GM21526 (cell line): Measurements from ENCODE around the gene PPT2.
"Not testable (repeated sequence)": the region's sequence is repeated elsewhere in the genome, so short reads cannot be mapped to it uniquely, and the experiment has no call there.

Source experiments
- ATAC-seq: cut with Tn5 transposase; IDR thresholded peaks from one replicate; pipeline ENCODE4 v1.9.1; 2021; ENCODE audit warnings: moderate library complexity; ENCODE audit not compliant: unreplicated experiment, low FRiP score

PPT2 gene

GRCh38 chr6:32175322-32175710, 21.4 kb downstream of the PPT2 start:
- no peak for ATAC-seq

DNA sequence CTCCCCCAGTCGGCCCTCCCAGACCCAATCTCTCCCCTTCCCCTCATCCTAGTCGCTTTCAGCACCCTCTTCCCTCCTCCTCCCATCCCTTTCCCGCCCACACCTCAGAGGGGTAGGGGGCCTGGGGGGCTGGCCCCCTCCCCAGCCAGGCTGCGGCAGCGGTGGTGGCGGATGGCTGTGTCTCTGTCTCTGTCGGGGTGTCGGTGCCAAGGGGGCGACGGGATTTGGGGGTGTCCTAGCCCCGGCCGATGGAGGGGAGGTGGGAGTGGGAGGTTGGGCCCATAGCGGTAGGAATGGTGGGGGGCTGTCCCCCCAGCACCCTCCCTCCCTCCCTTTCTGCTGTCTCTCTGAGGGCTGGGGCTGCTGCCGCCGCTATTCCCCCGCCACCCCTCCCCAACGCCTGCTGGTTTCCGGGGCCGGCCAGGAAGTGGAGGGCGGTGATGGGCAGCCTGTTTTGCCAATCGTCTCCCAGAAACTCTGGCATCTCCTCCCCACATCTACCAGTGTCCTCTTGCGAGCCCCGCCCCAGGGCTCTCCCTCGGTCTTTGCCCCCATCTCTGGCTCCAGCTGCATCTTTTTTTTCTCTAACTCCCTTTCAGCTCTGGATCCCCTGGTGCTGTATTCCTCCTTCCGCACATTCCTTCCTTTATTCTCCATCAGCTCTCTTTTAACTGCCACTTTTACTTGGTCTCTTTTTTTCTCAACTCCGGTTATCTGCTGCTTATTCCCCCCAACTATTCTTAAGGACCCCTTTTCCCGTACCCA, 22.0 kb downstream of the PPT2 start, which contains the start of gene AGPAT1:
AGPAT1 (minus strand) TSS at position 374 of the 765 bp plus-strand sequence. CDS start 4,588 bp downstream, outside the sequence.
- ATAC-seq: no peak

- no peak for ATAC-seq
Measured at GRCh38 chr6:32176476-32177182, 22.7 kb downstream of the PPT2 start.

DNA sequence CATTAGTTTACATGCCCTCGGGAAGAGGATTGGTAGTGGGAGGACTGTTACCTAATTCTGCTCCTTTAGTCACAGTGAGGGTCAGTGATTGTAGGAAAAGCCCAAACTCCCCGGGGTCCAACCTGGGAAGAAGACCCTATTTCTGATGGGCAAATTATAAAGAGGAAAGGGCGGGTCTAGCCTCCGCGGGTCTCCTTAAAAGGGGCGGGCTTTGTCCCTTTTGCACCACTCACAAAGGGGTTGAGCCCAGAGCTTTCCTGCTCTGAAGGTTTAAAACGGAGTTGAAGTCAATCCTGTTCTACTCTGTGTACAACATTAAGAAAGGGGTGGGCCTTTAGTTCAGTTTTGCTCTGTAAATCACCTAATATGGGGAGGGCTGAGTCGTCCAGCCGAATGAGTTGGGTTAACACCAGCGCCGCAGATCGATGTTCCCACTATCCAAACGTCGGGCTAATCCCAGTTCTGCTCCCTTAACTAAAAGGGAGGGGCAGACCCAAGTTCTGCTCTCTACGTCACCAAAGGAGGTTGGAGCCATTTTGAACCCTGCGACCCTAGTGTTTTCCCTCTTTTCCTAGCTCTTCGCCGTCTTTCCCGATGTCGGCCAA, 23.3 kb downstream of the PPT2 start:
- ATAC-seq: no peak

DNA sequence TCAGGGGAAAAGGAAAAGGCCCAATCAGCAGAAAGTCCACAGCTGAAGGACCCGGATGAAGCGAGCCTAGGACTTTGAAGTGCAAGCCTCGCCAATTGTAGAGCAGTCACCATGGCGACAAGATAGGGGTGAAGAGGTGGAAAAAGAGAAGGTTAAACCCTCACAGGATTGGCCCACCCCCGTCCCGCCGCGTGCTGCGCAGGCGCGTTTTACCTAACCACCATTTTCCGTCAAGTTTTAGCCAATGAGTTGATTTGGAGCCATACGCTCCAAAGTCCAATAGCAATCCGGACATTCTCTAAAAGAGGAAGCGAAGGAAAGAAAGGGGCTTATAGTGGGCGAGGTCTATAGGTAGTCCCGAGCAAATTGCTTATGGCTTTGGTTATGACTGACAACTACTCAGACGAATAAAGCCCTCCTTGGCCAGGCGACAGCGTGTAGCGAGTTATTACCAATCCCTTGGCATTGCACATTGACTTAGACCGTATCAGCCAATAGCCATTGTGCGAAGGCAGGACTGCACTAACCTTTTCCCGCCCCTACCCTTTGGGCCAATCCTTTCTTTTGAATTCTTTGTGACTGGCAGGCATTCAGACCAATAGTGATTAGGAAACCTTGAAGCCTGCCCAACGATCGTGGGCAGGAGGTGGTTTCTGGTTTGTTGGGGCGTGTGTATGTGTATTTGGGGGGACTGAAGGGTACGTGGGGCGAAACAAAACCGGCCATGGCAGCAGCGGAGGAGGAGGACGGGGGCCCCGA, 24.0 kb downstream of the PPT2 start, which contains the start of gene RNF5:
RNF5 (plus strand) TSS at position 618 of the 759 bp plus-strand sequence; CDS start at position 725, 107 bp downstream.
- peak; percentile 72 for ATAC-seq

DNA sequence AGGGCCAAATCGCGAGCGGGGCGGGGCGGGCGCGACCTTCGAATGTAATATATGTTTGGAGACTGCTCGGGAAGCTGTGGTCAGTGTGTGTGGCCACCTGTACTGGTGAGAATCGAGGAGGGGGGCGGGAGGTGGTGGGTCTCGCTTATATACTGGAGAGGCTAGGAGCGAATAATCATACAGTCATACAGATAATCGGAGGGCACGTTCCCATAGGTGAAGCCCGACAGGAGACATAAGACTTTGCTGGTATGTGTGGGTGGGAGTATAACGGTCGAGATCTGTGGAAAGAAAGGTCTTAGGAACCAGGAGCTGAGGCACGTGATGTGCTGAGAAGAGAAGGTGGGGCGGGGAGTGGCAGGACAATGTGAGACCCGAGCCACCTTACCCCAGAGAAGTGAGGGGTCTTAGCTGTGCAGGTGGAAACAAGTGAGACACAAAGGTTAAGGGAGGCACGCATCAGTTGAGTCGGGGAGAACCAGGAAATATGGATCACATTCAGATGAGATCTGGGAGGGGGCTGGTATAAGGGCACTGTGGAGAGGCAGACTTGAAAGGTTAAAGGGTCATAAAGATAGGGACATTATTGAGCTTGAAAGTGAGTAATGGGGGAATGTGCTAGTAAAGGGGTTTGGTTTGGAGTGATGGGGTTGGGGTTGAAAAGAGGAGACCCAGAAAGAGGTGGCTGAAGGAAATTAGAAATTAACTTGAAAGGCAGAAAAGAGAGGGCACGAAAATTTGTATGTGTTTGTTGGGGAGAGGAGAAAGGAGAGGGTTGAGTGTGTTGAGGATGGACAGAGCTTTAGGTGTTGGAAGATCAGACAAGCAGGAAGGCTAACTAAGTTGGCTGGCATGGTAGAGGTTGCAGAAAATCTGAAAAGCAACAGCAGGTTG, 24.9 kb downstream of the PPT2 start:
- no peak for ATAC-seq

- ATAC-seq: no peak
Measured at GRCh38 chr6:32179766-32180405, 25.9 kb downstream of the PPT2 start.

- ATAC-seq: no peak
Measured at GRCh38 chr6:32181148-32181702, 27.3 kb downstream of the PPT2 start.

GRCh38 chr6:32181915-32182529, 28.1 kb downstream of the PPT2 start:
- no peak for ATAC-seq

DNA sequence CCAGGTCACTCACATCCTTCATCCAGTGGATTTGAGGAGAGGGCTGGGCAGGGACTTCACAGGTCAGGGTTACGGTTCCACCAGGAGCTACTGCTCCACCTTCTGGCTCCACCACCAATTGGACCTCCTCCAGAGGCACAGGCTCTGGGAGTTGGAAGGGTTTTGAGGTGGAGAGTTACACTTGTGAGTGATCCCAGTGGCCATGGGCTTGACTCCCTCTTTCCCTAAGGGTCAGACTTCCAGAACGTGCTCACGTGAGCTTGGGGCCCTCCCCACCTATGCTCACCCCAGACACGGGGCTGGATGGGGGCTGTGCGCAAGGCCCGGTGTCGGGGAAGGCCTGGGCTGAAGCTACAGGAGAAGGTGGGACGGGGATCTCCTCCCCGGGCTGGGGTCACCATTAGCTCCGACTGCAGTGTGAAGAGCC, 28.6 kb downstream of the PPT2 start:
- no peak for ATAC-seq

- no peak for ATAC-seq
Measured at GRCh38 chr6:32183030-32183429, 29.1 kb downstream of the PPT2 start.

DNA sequence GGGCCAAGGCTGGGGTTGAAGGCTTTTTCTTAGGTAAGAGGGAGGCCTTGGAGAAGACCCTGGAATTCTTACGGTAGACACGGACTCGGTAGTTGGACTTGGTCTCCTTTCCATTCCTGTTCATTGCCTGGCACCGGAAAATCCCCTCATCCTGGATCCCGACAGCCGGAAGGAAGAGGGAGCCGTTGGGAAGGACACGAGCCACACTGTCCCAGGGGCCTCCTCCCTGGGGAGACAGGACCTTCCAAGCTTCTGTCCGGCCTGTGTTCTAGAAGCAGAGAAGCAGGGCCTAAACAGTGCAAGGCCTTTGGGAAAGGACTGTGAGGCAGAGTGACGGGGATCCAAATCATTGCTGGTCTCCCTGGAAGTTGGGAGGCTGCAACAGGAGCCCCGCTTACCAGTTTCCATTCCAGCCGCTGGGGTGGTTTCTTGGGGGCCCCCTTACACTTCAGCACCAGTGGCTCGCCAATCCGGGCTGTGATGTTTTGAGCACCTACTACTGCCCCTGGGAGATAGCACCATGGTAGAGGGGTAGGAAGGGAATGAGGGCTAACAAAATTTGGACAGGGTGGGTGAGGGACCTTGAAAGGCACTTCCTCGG, 29.6 kb downstream of the PPT2 start:
- no peak for ATAC-seq

GRCh38 chr6:32184084-32184640, 30.2 kb downstream of the PPT2 start, which contains the start of gene AGER:
TSS of gene AGER (minus strand) at chr6:32184253. CDS start at chr6:32184222, 31 bp downstream.
- no peak for ATAC-seq

GRCh38 chr6:32185681-32186131, 31.8 kb downstream of the PPT2 start:
- ATAC-seq: not testable (repeated sequence)

DNA sequence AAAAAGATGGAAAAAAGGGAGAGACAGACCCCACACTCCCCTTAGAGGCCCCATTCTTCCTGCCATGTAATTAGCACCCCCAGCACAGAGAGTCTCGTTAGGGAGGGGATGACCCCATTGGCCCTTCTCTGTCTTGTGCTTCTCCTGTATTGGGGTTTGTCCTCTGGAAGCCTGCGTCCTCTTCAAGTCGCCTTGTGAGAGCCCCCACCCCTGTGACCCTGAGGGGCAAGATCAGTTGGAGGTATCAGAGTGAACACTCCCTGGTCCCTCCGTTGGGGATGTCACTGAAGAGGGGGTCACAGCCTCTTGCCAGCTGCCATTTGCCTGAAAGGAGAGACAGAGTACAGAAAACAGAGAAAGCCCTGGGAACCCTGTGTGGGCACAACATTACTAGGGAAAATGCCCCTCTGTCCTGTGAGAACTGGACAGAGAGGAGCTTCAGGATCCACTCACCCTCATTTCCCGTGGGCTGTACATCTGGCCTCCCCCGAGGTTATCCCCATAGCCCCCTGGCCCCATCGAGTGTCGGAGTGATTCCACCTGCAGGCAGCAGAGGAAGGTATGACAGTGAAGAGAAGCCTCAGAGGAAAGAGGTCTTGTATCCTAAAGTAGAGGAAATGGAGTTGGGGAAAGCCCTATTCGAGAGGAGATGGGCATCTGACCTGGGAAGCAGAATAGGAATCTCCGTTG, 32.4 kb downstream of the PPT2 start:
- not testable (repeated sequence) for ATAC-seq

- no peak for ATAC-seq
Measured at GRCh38 chr6:32187009-32187709, 33.2 kb downstream of the PPT2 start.
